ENCODE measurements around the gene XPR1.

XPR1 gene

GRCh38 chr1:180631766-180632325 lies at the start of gene XPR1:
TSS of gene XPR1 (plus strand) at chr1:180632022. CDS start at chr1:180632202, 180 bp downstream.
- peak; percentile 97 for DNase-seq (ENCODE audit: low read depth in 2 of 2)

- no peak for DNase-seq (ENCODE audit: low read depth in 2 of 2)
Measured at GRCh38 chr1:180584869-180585268, 47.0 kb upstream of the XPR1 start.

GRCh38 chr1:180585994-180586359 lies 45.8 kb upstream of the XPR1 start:
- no peak for DNase-seq (ENCODE audit: low read depth in 2 of 2)

- no peak for DNase-seq (ENCODE audit: low read depth in 2 of 2)
Measured at GRCh38 chr1:180586671-180587155, 45.1 kb upstream of the XPR1 start.

GRCh38 chr1:180588121-180588520 lies 43.7 kb upstream of the XPR1 start:
- no peak for DNase-seq (ENCODE audit: low read depth in 2 of 2)

- DNase-seq (ENCODE audit: low read depth in 2 of 2) = no peak
Measured at GRCh38 chr1:180590889-180591288, 40.9 kb upstream of the XPR1 start.

- no peak for DNase-seq (ENCODE audit: low read depth in 2 of 2)
Measured at GRCh38 chr1:180593382-180593781, 38.4 kb upstream of the XPR1 start.

GRCh38 chr1:180594723-180595122 lies 37.1 kb upstream of the XPR1 start:
- no peak for DNase-seq (ENCODE audit: low read depth in 2 of 2)

GRCh38 chr1:180595966-180596365 lies 35.9 kb upstream of the XPR1 start:
- no peak for DNase-seq (ENCODE audit: low read depth in 2 of 2)

- DNase-seq (ENCODE audit: low read depth in 2 of 2) = no peak
Measured at GRCh38 chr1:180597520-180597919, 34.3 kb upstream of the XPR1 start.

- DNase-seq (ENCODE audit: low read depth in 2 of 2) = no peak
Measured at GRCh38 chr1:180598333-180598974, 33.4 kb upstream of the XPR1 start.

- DNase-seq (ENCODE audit: low read depth in 2 of 2) = no peak
Measured at GRCh38 chr1:180600343-180600742, 31.5 kb upstream of the XPR1 start.

- no peak for DNase-seq (ENCODE audit: low read depth in 2 of 2)
Measured at GRCh38 chr1:180601512-180601911, 30.3 kb upstream of the XPR1 start.

- no peak for DNase-seq (ENCODE audit: low read depth in 2 of 2)
Measured at GRCh38 chr1:180603223-180603849, 28.5 kb upstream of the XPR1 start.

- DNase-seq (ENCODE audit: low read depth in 2 of 2) = no peak
Measured at GRCh38 chr1:180603850-180604226, 28.0 kb upstream of the XPR1 start.

- DNase-seq (ENCODE audit: low read depth in 2 of 2) = no peak
Measured at GRCh38 chr1:180606155-180606554, 25.7 kb upstream of the XPR1 start.

GRCh38 chr1:180609643-180610555 lies 21.9 kb upstream of the XPR1 start:
- peak in 1 of 2 experiments; percentile 13 for DNase-seq (ENCODE audit: low read depth in 2 of 2)

- no peak for DNase-seq (ENCODE audit: low read depth in 2 of 2)
Measured at GRCh38 chr1:180610556-180611015, 21.2 kb upstream of the XPR1 start.

GRCh38 chr1:180611016-180611930 lies 20.5 kb upstream of the XPR1 start:
- no peak for DNase-seq (ENCODE audit: low read depth in 2 of 2)

- DNase-seq (ENCODE audit: low read depth in 2 of 2) = no peak
Measured at GRCh38 chr1:180612632-180613031, 19.2 kb upstream of the XPR1 start.

- no peak for DNase-seq (ENCODE audit: low read depth in 2 of 2)
Measured at GRCh38 chr1:180614730-180615129, 17.1 kb upstream of the XPR1 start.
